Gastrocnemius medialis (tissue), 4 donors: ENCODE data around the gene DROSHA. TPM values are rescaled to one million over a fixed set of nuclear protein-coding genes. Genes with fewer than 3 reads are reported as not detected.
"Not testable (repeated sequence)": the region's sequence is repeated elsewhere in the genome, so short reads cannot be mapped to it uniquely, and the experiment has no call there.

Source experiments
- ATAC-seq, 2 donors: fragments of 150-250 bp; one replicate each; pipeline ENCODE4 v1.9.1; 2016
- DNase-seq, 2 donors: peaks; one replicate each; pipeline ENCODE4 v3.0.0-alpha.2; 2019
- H3K27ac ChIP-seq, 4 donors: fragments of 200-600 bp; sonication (generic); 1 replicate in 1 of 4; 2 replicates in 3 of 4; pipeline ENCODE4 v1.5.1; 2016 to 2018; ENCODE audit warnings: mild to moderate bottlenecking in 2 of 4, moderate library complexity in 1 of 4
- H3K27me3 ChIP-seq, 3 donors: fragments of 200-600 bp; sonication (generic) in 2 of 3; 1 replicate in 1 of 3; 2 replicates in 2 of 3; pipeline versions ENCODE4 v1.5.1 to v1.6.0; 2016 to 2019; ENCODE audit warnings: mild to moderate bottlenecking in 1 of 3, moderate library complexity in 1 of 3
- H3K36me3 ChIP-seq, 2 donors: fragments of 200-600 bp; sonication (generic) in 1 of 2; one replicate each; pipeline ENCODE4 v1.5.1; 2017 to 2018
- H3K4me1 ChIP-seq, 2 donors: fragments of 200-600 bp; sonication (generic) in 1 of 2; one replicate each; pipeline ENCODE4 v1.5.1; 2016 to 2017; ENCODE audit warnings: mild to moderate bottlenecking in 2 of 2
- H3K4me3 ChIP-seq, 4 donors: fragments of 200-600 bp; sonication (generic) in 3 of 4; 1 replicate in 1 of 4; 2 replicates in 3 of 4; pipeline ENCODE4 v1.5.1; 2016 to 2019; ENCODE audit warnings: mild to moderate bottlenecking in 2 of 4
- H3K9me3 ChIP-seq, 3 donors: fragments of 200-600 bp; sonication (generic) in 2 of 3; 1 replicate in 1 of 3; 2 replicates in 2 of 3; pipeline ENCODE4 v1.5.1; 2016 to 2019
- CTCF ChIP-seq, 5 experiments: fragments of 450-650 bp in 3 of 5; fragments of 200-600 bp in 2 of 5; sonication (generic) in 2 of 5; IDR thresholded peaks in 4 of 5; conservative IDR thresholded peaks in 1 of 5; 1 replicate in 4 of 5; 2 replicates in 1 of 5; pipeline ENCODE4 v1.5.1; 2016 to 2019; ENCODE audit warnings: antibody characterized with exemption in 5 of 5, mild to moderate bottlenecking in 3 of 5, moderate library complexity in 3 of 5
- POLR2A ChIP-seq, 2 donors: fragments of 450-650 bp; IDR thresholded peaks; one replicate each; pipeline ENCODE4 v1.6.1; 2017; ENCODE audit warnings: antibody characterized with exemption in 2 of 2, mild to moderate bottlenecking in 2 of 2, moderate library complexity in 2 of 2
- in situ Hi-C, 4 donors: fragments of 200-750 bp; cut with MboI; loops; one replicate each; pipeline versions ENCODE4 v1.15.0 to v1.8.0; 2017; ENCODE audit warnings: low sequenced_read_pairs in 4 of 4
- intact Hi-C: fragments of 100-400 bp; cut with DNase I; formaldehyde crosslinking; loops from one replicate; pipeline ENCODE4 v1.15.1; 2023; ENCODE audit warnings: low total_unique reads
- total RNA-seq, 4 donors: library from RNA; depleted of rRNA; stranded (reverse); fragments of >200 nt; gene quantifications; one replicate each; pipeline versions ENCODE4 v1.1.0 to v1.2.3, GENCODE V29; 2016

DROSHA gene
- total RNA-seq, 4 donors from 2014 or later = 9.2 to 28.8 (median 28.4) TPM

- in situ Hi-C loops (no loop called here), intact Hi-C loops (no loop called here)
- TF ChIP-seq CTCF (IDR thresholded peaks at IDR 0.05 in 4 of 5, conservative IDR thresholded peaks at IDR 0.05 in 1 of 5) = no peak
- no peak for TF ChIP-seq POLR2A (IDR thresholded peaks at IDR 0.05)
- Histone ChIP-seq H3K27ac (no peak overlapping the region), H3K36me3 (peaks cover 5 to 79% of the 10 kb centered on the region in 2 donors), H3K4me1 (no peaks in the 10 kb centered on the region), H3K27me3 (no peaks in the 10 kb centered on the region), H3K9me3 (no peaks in the 10 kb centered on the region), H3K4me3 (no peak overlapping the region)
- ATAC-seq (no peak), DNase-seq (no peak)
Observed at GRCh38 chr5:31551878-31552277, 20.0 kb upstream of the DROSHA start.

GRCh38 chr5:31549114-31549513 lies 17.2 kb upstream of the DROSHA start:
- in situ Hi-C loops = loop anchor here in 3 of 4 donors (25.0 kb wide), 3 partner anchors 838 to 1888 kb away; partner anchors contain the start of genes SUB1 (in 1 of the 3) and TARS1 (in 1 of the 3)
- DNase-seq, H3K27me3 ChIP-seq, ATAC-seq, H3K4me1 ChIP-seq, intact Hi-C loops, H3K4me3 ChIP-seq, H3K27ac ChIP-seq, H3K9me3 ChIP-seq: not testable (repeated sequence)
- H3K36me3 ChIP-seq = peaks cover 5 to 78% of the 10 kb centered on the region in 2 donors

DNA sequence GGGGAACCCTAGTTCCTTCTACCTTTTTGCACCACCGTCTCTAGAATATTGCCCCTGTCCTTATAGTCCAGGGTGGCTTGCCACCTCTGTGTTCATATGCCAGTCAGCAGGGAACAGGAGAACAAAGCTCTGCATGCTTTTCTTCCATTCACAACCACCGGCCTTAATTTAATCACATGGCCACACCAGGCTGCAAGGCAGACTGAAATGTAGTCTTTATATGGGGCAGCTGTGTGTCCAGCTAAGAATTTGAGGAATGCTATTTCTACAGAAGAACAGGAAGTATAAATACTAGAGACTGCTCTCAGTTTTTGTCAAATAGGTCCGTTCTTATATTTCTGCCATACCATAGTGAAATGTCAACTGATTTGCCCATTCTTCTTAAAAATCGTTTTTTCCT lies 6.0 kb upstream of the DROSHA start:
- Histone ChIP-seq H3K27me3 (no peaks in the 10 kb centered on the region), H3K36me3 (peaks cover 0 to 84% of the 10 kb centered on the region in 2 donors), H3K9me3 (no peaks in the 10 kb centered on the region), H3K4me1 (peaks cover 11 to 12% of the 10 kb centered on the region in 2 donors), H3K27ac (no peak overlapping the region), H3K4me3 (no peak overlapping the region)
- TF ChIP-seq POLR2A (IDR thresholded peaks at IDR 0.05) = no peak
- no peak for TF ChIP-seq CTCF (IDR thresholded peaks at IDR 0.05 in 4 of 5, conservative IDR thresholded peaks at IDR 0.05 in 1 of 5)
- intact Hi-C loops (no loop called here), in situ Hi-C loops (loop anchor here in 3 of 4 donors (25.0 kb wide), 3 partner anchors 849 to 1899 kb away; partner anchors contain the start of genes SUB1 (in 1 of the 3) and TARS1 (in 1 of the 3))
- DNase-seq (no peak), ATAC-seq (no peak)

- intact Hi-C loops = no loop called here
- Histone ChIP-seq H3K9me3 (no peaks in the 10 kb centered on the region), H3K36me3 (peaks cover 0 to 80% of the 10 kb centered on the region in 2 donors), H3K4me1 (peaks cover 12 to 16% of the 10 kb centered on the region in 2 donors), H3K27me3 (no peaks in the 10 kb centered on the region), H3K27ac (no peak overlapping the region), H3K4me3 (no peak overlapping the region)
- no peak for TF ChIP-seq POLR2A (IDR thresholded peaks at IDR 0.05)
- no peak for TF ChIP-seq CTCF (IDR thresholded peaks at IDR 0.05 in 4 of 5, conservative IDR thresholded peaks at IDR 0.05 in 1 of 5)
- in situ Hi-C loops = loop anchor here in 3 of 4 donors (25.0 kb wide), 3 partner anchors 850 to 1900 kb away; partner anchors contain the start of genes SUB1 (in 1 of the 3) and TARS1 (in 1 of the 3)
- ATAC-seq (no peak), DNase-seq (no peak)
Observed at GRCh38 chr5:31537349-31537748, 5.5 kb upstream of the DROSHA start.

DNA sequence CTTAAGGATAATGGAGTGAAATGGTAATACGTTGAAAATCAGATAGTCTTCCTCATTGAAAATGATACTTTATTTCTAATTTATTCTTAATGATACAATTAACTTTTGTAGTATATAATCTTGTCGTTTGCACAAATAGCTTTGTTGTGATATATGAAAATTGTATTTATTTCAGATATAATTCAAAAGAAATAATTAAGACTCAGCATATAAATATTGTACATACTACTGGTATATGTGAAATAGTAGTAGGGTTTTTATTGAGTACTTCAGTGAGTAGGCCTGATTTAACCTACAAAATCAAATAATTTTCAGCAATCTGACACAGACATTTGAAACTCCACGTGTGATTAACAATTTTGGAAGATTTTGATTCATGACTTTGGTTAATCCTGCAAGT lies 5.0 kb upstream of the DROSHA start:
- peaks cover 12 to 16% of the 10 kb centered on the region in 2 donors for H3K4me1 ChIP-seq
- H3K36me3 ChIP-seq = peaks cover 0 to 77% of the 10 kb centered on the region in 2 donors
- intact Hi-C loops (no loop called here), in situ Hi-C loops (loop anchor here in 3 of 4 donors (25.0 kb wide), 3 partner anchors 850 to 1900 kb away; partner anchors contain the start of genes SUB1 (in 1 of the 3) and TARS1 (in 1 of the 3))
- H3K9me3 ChIP-seq = no peaks in the 10 kb centered on the region
- DNase-seq = no peak
- TF ChIP-seq CTCF (IDR thresholded peaks at IDR 0.05 in 4 of 5, conservative IDR thresholded peaks at IDR 0.05 in 1 of 5) = no peak
- no peak for TF ChIP-seq POLR2A (IDR thresholded peaks at IDR 0.05)
- ATAC-seq = no peak
- H3K27me3 ChIP-seq = no peaks in the 10 kb centered on the region
- H3K27ac ChIP-seq = no peak overlapping the region
- no peak overlapping the region for H3K4me3 ChIP-seq
